ENCODE results near the gene KYAT1. TPM values are rescaled to one million over a fixed set of nuclear protein-coding genes. Genes with fewer than 3 reads are reported as not detected.

KYAT1 gene
- total and polyA plus RNA-seq, 12 donors, result 8.9 to 20.3 (median 11.1) TPM

DNA sequence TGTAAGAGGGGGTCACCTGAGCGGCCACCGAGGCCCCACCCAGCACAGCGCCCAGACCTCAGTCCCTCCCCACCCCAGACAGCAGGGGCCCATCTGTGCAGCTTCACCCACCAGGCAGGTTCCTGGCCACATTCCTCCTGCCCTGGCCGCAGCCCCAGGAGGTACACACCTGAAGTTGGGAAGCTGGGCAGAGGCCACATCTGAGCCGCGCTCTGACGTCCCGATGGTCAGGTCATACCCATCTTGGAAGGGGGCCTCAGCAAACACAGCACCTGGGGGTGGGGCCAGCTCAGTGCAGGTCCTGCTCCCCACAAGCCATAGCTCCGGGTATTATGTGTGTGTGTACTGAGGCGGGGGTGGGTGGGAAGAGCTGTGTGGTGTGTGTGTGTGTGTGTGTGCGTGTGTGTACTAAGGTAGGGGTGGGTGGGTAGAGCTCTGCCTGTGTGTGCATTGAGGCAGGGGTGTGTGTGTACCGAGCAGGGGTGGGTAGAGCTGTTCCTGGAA, 57.8 kb downstream of the KYAT1 start:
- H3K27me3 ChIP-seq, result no peaks in the 10 kb centered on the region
- intact Hi-C loops (cut with DNase I), result no loop called here
- TF ChIP-seq, protein P1, sequence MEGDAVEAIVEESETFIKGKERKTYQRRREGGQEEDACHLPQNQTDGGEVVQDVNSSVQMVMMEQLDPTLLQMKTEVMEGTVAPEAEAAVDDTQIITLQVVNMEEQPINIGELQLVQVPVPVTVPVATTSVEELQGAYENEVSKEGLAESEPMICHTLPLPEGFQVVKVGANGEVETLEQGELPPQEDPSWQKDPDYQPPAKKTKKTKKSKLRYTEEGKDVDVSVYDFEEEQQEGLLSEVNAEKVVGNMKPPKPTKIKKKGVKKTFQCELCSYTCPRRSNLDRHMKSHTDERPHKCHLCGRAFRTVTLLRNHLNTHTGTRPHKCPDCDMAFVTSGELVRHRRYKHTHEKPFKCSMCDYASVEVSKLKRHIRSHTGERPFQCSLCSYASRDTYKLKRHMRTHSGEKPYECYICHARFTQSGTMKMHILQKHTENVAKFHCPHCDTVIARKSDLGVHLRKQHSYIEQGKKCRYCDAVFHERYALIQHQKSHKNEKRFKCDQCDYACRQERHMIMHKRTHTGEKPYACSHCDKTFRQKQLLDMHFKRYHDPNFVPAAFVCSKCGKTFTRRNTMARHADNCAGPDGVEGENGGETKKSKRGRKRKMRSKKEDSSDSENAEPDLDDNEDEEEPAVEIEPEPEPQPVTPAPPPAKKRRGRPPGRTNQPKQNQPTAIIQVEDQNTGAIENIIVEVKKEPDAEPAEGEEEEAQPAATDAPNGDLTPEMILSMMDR (IDR thresholded peaks at IDR 0.05), result no peak
- H3K9me3 ChIP-seq, result no peaks in the 10 kb centered on the region
- ATAC-seq, result no peak
- H3K4me1 ChIP-seq, result peaks cover 9 to 34% (median 23%) of the 10 kb centered on the region in 9 donors
- no peak for DNase-seq
- H3K4me3 ChIP-seq, result no peak overlapping the region
- H3K36me3 ChIP-seq, result peaks cover 0 to 77% (median 20%) of the 10 kb centered on the region in 9 donors
- H3K27ac ChIP-seq, result no peak overlapping the region
- WGBS, 2 donors, result 90 to 93% methylated on average over 12 of the region's 12 CpGs

DNA sequence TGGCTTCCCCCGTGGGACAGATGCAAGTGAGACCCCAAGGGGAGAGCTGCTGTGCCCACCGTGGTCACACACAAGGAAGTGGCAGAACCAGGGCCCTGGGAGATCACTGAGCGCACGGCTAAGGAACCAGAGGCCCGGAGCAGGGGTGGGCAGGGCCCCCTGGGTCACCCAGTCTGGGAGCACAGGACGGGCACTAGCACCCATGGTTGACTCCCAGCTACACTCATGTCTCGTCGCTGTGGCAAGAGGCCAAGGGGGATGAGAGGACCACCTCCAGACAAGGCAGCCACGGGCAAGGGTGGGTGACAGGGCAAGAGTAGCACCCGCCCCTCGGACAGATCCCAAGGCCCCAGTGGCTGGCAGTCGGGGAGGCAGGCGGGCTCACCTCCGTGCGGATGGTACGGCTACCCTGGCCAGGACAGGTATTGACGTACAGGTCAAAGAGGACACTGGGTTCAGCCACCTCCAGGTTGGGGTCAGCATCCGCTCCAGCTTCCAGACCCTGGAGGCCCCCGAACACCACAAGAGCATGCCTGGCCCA, 58.3 kb downstream of the KYAT1 start:
- no peak overlapping the region for H3K27ac ChIP-seq
- H3K9me3 ChIP-seq, result no peaks in the 10 kb centered on the region
- 89 to 90% methylated on average over 19 of the region's 19 CpGs for WGBS, 2 donors
- ATAC-seq (no peak), DNase-seq (no peak)
- TF ChIP-seq, protein P1 (IDR thresholded peaks at IDR 0.05), result no peak
- no peak overlapping the region for H3K4me3 ChIP-seq
- peaks cover 6 to 31% (median 19%) of the 10 kb centered on the region in 9 donors for H3K4me1 ChIP-seq
- intact Hi-C loops (cut with DNase I), result no loop called here
- H3K36me3 ChIP-seq, result peaks cover 0 to 76% (median 20%) of the 10 kb centered on the region in 9 donors
- no peaks in the 10 kb centered on the region for H3K27me3 ChIP-seq

DNA sequence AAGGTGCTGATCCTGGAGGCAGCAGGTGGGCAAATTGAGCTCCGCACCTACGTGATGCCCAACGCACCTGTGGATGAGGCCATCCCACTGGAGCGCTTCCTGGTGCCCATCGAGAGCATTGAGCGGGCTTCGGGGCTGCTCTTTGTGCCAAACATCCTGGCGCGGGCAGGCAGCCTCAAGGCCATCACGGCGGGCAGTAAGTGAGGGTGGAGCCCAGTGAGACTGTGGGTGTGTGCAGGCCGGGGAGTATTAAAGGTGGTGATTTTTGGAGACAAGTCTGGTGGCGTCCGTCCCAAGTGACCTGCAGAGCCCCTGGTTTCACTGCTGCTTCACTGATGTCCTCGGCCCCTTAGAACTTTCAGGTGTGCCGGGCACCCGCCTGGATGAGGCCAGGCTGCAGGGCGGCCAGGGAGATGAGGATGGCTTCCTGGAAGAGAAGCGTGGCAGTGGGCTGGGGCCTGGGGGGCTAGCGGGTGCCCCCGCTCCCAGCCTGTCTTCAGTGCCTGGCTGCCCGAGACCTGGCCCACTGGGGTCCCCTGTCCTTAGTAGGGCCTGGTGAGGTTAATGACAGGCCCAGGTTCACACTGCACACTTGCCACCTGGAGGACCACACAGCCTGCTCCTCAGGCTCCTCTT, 59.2 kb downstream of the KYAT1 start:
- DNase-seq (no peak), ATAC-seq (no peak)
- intact Hi-C loops (cut with DNase I), result no loop called here
- H3K4me3 ChIP-seq, result no peak overlapping the region
- H3K36me3 ChIP-seq, result peaks cover 0 to 67% (median 20%) of the 10 kb centered on the region in 9 donors
- H3K4me1 ChIP-seq, result peaks cover 6 to 22% (median 16%) of the 10 kb centered on the region in 9 donors
- H3K27ac ChIP-seq, result no peak overlapping the region
- TF ChIP-seq, protein P1 (IDR thresholded peaks at IDR 0.05), result no peak
- WGBS, 2 donors, result 91 to 93% methylated on average over 22 of the region's 22 CpGs
- H3K9me3 ChIP-seq, result no peaks in the 10 kb centered on the region
- H3K27me3 ChIP-seq, result no peaks in the 10 kb centered on the region

DNA sequence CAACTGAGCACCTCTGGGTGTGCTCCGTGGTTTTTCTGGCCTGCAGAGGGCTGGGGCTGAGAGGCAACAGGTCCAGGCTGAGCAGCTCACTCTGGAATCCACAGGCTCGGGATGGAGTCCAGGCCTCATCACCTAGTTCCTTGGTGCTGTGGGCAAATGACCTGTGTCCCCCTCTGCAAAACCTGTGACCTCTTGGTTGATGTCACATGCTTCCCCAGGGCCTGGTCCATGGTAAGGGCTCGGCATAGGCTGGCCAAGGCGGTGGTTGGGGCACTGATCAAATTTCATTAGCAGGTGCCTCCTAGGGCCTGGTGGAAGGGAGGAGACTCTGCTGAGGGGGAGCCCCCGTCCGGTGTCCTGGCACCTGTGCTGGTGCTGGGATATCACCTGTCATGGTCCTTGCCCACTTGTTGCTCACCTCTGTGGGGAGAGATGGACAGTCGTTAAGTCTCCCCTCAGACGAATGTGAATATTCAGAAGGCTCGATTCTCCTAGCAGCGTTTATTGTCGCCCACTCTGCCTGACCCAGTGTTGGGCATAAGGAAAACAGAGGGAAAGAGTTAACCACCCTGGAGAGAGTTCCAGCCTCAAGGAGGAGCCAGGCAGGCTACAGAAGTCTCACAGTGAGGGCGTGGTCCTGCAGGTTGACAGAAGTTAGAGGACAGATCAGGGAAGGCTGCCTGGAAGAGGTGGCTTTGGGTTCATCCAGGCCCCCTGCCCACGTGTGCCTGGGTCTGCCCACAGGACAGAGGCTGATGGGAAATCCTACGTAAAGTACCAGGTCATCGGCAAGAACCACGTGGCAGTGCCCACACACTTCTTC, 60.0 kb downstream of the KYAT1 start:
- Histone ChIP-seq H3K36me3 (peaks cover 0 to 59% (median 20%) of the 10 kb centered on the region in 9 donors), H3K4me3 (no peak overlapping the region), H3K27me3 (no peaks in the 10 kb centered on the region), H3K4me1 (peaks cover 6 to 22% (median 16%) of the 10 kb centered on the region in 9 donors), H3K9me3 (no peaks in the 10 kb centered on the region), H3K27ac (no peak overlapping the region)
- intact Hi-C loops (cut with DNase I), result no loop called here
- ATAC-seq (no peak), DNase-seq (no peak)
- WGBS, 2 donors, result 89 to 91% methylated on average over 16 of the region's 16 CpGs
- TF ChIP-seq, protein P1 (IDR thresholded peaks at IDR 0.05), result no peak
